ENCODE data around the gene OR51B4. TPM values are rescaled to one million over a fixed set of nuclear protein-coding genes. Genes with fewer than 3 reads are reported as not detected.

Gene OR51B4
- total and polyA plus RNA-seq, 9 of the 15 experiments (the other 6 are each of a cell fraction or from before 2014, with no cell fraction given): 17.1 to 64.6 (median 39.9) TPM

- no peak for TF ChIP-seq HNRNPH1 (optimal IDR thresholded peaks at IDR 0.05; ENCODE audit: low read depth, low read length)
- no peak for TF ChIP-seq ATF1 (CRISPR knock-in tag; IDR thresholded peaks at IDR 0.05)
- TF ChIP-seq ATF1 (tag; IDR thresholded peaks at IDR 0.05): no peak
- TF ChIP-seq COPS2 (conservative IDR thresholded peaks at IDR 0.05): no peak
- no peak for TF ChIP-seq SNRNP70 (optimal IDR thresholded peaks at IDR 0.05; ENCODE audit: low read depth, low read length)
- no peak for TF ChIP-seq PHF8 (IDR thresholded peaks at IDR 0.05; ENCODE audit: borderline replicate concordance, low read length)
- no peak for TF ChIP-seq DNMT1 (IDR thresholded peaks at IDR 0.05)
- no peak for TF ChIP-seq ETS2 (tag; IDR thresholded peaks at IDR 0.05; ENCODE audit: borderline replicate concordance, poor library complexity, severe bottlenecking)
- TF ChIP-seq, protein P1, sequence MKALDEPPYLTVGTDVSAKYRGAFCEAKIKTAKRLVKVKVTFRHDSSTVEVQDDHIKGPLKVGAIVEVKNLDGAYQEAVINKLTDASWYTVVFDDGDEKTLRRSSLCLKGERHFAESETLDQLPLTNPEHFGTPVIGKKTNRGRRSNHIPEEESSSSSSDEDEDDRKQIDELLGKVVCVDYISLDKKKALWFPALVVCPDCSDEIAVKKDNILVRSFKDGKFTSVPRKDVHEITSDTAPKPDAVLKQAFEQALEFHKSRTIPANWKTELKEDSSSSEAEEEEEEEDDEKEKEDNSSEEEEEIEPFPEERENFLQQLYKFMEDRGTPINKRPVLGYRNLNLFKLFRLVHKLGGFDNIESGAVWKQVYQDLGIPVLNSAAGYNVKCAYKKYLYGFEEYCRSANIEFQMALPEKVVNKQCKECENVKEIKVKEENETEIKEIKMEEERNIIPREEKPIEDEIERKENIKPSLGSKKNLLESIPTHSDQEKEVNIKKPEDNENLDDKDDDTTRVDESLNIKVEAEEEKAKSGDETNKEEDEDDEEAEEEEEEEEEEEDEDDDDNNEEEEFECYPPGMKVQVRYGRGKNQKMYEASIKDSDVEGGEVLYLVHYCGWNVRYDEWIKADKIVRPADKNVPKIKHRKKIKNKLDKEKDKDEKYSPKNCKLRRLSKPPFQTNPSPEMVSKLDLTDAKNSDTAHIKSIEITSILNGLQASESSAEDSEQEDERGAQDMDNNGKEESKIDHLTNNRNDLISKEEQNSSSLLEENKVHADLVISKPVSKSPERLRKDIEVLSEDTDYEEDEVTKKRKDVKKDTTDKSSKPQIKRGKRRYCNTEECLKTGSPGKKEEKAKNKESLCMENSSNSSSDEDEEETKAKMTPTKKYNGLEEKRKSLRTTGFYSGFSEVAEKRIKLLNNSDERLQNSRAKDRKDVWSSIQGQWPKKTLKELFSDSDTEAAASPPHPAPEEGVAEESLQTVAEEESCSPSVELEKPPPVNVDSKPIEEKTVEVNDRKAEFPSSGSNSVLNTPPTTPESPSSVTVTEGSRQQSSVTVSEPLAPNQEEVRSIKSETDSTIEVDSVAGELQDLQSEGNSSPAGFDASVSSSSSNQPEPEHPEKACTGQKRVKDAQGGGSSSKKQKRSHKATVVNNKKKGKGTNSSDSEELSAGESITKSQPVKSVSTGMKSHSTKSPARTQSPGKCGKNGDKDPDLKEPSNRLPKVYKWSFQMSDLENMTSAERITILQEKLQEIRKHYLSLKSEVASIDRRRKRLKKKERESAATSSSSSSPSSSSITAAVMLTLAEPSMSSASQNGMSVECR (CRISPR knock-in tag; IDR thresholded peaks at IDR 0.05): no peak
- TF ChIP-seq STAT5A (IDR thresholded peaks at IDR 0.05; ENCODE audit: borderline replicate concordance, low read length): peak; percentile 53; the same call in 1 of the 2 replicates
- no peak for TF ChIP-seq NR3C1 (CRISPR knock-in tag; IDR thresholded peaks at IDR 0.05)
- TF ChIP-seq ZNF175 (CRISPR knock-in tag; IDR thresholded peaks at IDR 0.05; ENCODE audit: low read depth): no peak
- peak; percentile 35 for TF ChIP-seq CCNT2 (IDR thresholded peaks at IDR 0.05; ENCODE audit: borderline replicate concordance, extremely low read depth, insufficient read length, low read depth, low read length)
- no peak for TF ChIP-seq EZH2 (IDR thresholded peaks at IDR 0.05; ENCODE audit: borderline replicate concordance, low read depth, low read length)
- no peak for TF ChIP-seq CREB5 (CRISPR knock-in tag; IDR thresholded peaks at IDR 0.05)
- no peak for TF ChIP-seq CAMTA2 (CRISPR knock-in tag; conservative IDR thresholded peaks at IDR 0.05)
- 0 out of 2 replicates have a peak, but pooled peaks have one; percentile 16 for TF ChIP-seq MECOM (CRISPR knock-in tag; IDR thresholded peaks at IDR 0.05)
- TF ChIP-seq SMC3 (conservative IDR thresholded peaks at IDR 0.05; ENCODE audit: insufficient read depth, low read depth, low read length): no peak
- TF ChIP-seq, protein P2, sequence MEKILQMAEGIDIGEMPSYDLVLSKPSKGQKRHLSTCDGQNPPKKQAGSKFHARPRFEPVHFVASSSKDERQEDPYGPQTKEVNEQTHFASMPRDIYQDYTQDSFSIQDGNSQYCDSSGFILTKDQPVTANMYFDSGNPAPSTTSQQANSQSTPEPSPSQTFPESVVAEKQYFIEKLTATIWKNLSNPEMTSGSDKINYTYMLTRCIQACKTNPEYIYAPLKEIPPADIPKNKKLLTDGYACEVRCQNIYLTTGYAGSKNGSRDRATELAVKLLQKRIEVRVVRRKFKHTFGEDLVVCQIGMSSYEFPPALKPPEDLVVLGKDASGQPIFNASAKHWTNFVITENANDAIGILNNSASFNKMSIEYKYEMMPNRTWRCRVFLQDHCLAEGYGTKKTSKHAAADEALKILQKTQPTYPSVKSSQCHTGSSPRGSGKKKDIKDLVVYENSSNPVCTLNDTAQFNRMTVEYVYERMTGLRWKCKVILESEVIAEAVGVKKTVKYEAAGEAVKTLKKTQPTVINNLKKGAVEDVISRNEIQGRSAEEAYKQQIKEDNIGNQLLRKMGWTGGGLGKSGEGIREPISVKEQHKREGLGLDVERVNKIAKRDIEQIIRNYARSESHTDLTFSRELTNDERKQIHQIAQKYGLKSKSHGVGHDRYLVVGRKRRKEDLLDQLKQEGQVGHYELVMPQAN (IDR thresholded peaks at IDR 0.05; ENCODE audit: borderline replicate concordance): no peak
- TF ChIP-seq ARID1B (IDR thresholded peaks at IDR 0.05): peak; percentile 84
- TF ChIP-seq ZNF253 (CRISPR knock-in tag; conservative IDR thresholded peaks at IDR 0.05): no peak
- no peak for TF ChIP-seq NRF1 (conservative IDR thresholded peaks at IDR 0.05 in 1 of 2, IDR thresholded peaks at IDR 0.05 in 1 of 2)
- TF ChIP-seq ZBTB7A (IDR thresholded peaks at IDR 0.05; ENCODE audit: borderline replicate concordance, control insufficient read depth, low read depth, low read length): no peak
These were observed 33.4 kb upstream of the OR51B4 start (continued) for GRCh38 chr11:5335170-5335569.
